ENCODE data around the gene MYOM3.

The MYOM3 gene

DNA sequence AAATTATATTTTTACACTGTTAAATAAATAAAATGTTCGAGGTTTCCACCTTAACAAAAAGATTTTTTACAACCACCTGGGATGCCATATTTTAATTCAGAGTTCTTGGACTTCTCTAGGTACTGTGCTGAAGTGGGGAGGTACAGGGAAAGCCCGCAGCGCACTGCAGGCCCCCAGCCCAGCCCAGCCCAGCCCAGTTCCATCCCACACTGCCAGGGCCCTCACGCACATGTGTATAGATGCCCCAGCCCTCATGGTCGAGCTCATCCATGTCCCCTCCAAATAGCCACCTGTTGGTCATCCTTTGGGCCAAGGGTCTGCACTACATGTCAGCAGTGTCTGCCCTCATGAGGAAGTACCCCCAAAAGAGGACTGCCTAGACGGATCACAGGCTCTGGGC lies 11.7 kb upstream of the MYOM3 start:
- TF ChIP-seq RAD21 (IDR thresholded peaks at IDR 0.05; ENCODE audit: low read depth): no peak
- no peak for TF ChIP-seq CREB1 (IDR thresholded peaks at IDR 0.05; ENCODE audit: low read depth)
- no peak for TF ChIP-seq REST (IDR thresholded peaks at IDR 0.05; ENCODE audit: low read depth)
- TF ChIP-seq NFIC (IDR thresholded peaks at IDR 0.05): no peak
- TF ChIP-seq FOXM1 (IDR thresholded peaks at IDR 0.05; ENCODE audit: borderline replicate concordance, low read depth): no peak
- no peak for TF ChIP-seq TCF12 (IDR thresholded peaks at IDR 0.05; ENCODE audit: low read depth)
- no peak for TF ChIP-seq ZBTB7A (IDR thresholded peaks at IDR 0.05; ENCODE audit: low read depth)

GRCh38 chr1:24122776-24123175 lies 10.8 kb upstream of the MYOM3 start:
- TF ChIP-seq TCF12 (IDR thresholded peaks at IDR 0.05; ENCODE audit: low read depth): no peak
- no peak for TF ChIP-seq CREB1 (IDR thresholded peaks at IDR 0.05; ENCODE audit: low read depth)
- TF ChIP-seq YY1 (IDR thresholded peaks at IDR 0.05; ENCODE audit: low read depth): no peak
- no peak for TF ChIP-seq REST (IDR thresholded peaks at IDR 0.05; ENCODE audit: low read depth)
- TF ChIP-seq, protein P1, sequence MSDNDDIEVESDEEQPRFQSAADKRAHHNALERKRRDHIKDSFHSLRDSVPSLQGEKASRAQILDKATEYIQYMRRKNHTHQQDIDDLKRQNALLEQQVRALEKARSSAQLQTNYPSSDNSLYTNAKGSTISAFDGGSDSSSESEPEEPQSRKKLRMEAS (IDR thresholded peaks at IDR 0.05): no peak
- TF ChIP-seq USF1 (IDR thresholded peaks at IDR 0.05): no peak

GRCh38 chr1:24121406-24121805 lies 9.5 kb upstream of the MYOM3 start:
- TF ChIP-seq USF1 (IDR thresholded peaks at IDR 0.05): no peak
- no peak for TF ChIP-seq CREB1 (IDR thresholded peaks at IDR 0.05; ENCODE audit: low read depth)
- no peak for TF ChIP-seq TCF12 (IDR thresholded peaks at IDR 0.05; ENCODE audit: low read depth)
- no peak for TF ChIP-seq RAD21 (IDR thresholded peaks at IDR 0.05; ENCODE audit: low read depth)
- TF ChIP-seq EGR1 (IDR thresholded peaks at IDR 0.05): no peak
- TF ChIP-seq YY1 (IDR thresholded peaks at IDR 0.05; ENCODE audit: low read depth): no peak
- TF ChIP-seq REST (IDR thresholded peaks at IDR 0.05; ENCODE audit: low read depth): no peak
- TF ChIP-seq EP300 (IDR thresholded peaks at IDR 0.05; ENCODE audit: borderline replicate concordance): no peak
- TF ChIP-seq, protein P1 (IDR thresholded peaks at IDR 0.05): no peak
- no peak for TF ChIP-seq ZBTB7A (IDR thresholded peaks at IDR 0.05; ENCODE audit: low read depth)
- no peak for TF ChIP-seq TEAD4 (IDR thresholded peaks at IDR 0.05)
- no peak for TF ChIP-seq CEBPB (IDR thresholded peaks at IDR 0.05)
- no peak for TF ChIP-seq FOXM1 (IDR thresholded peaks at IDR 0.05; ENCODE audit: borderline replicate concordance, low read depth)

GRCh38 chr1:24120965-24121364 lies 9.0 kb upstream of the MYOM3 start:
- TF ChIP-seq ZBTB7A (IDR thresholded peaks at IDR 0.05; ENCODE audit: low read depth) (no peak), TCF12 (IDR thresholded peaks at IDR 0.05; ENCODE audit: low read depth) (no peak), EGR1 (IDR thresholded peaks at IDR 0.05) (no peak), TAF1 (IDR thresholded peaks at IDR 0.05; ENCODE audit: low read depth) (no peak), RAD21 (IDR thresholded peaks at IDR 0.05; ENCODE audit: low read depth) (no peak), YY1 (IDR thresholded peaks at IDR 0.05; ENCODE audit: low read depth) (no peak), EP300 (IDR thresholded peaks at IDR 0.05; ENCODE audit: borderline replicate concordance) (no peak), USF1 (IDR thresholded peaks at IDR 0.05) (no peak), CREB1 (IDR thresholded peaks at IDR 0.05; ENCODE audit: low read depth) (no peak), REST (IDR thresholded peaks at IDR 0.05; ENCODE audit: low read depth) (no peak), FOXM1 (IDR thresholded peaks at IDR 0.05; ENCODE audit: borderline replicate concordance, low read depth) (no peak), TEAD4 (IDR thresholded peaks at IDR 0.05) (no peak), NFIC (IDR thresholded peaks at IDR 0.05) (no peak)
- TF ChIP-seq, protein P1 (IDR thresholded peaks at IDR 0.05): no peak

Measured in Ishikawa (cell line).